Panc1 (cell line): ENCODE measurements around the gene OSTF1.

ENCODE experiments used
- POLR2AphosphoS5 ChIP-seq: IDR thresholded peaks from 2 replicates; pipeline ENCODE4 v1.6.1; 2012; ENCODE audit warnings: mild to moderate bottlenecking, low read depth, low read length, moderate library complexity
- TF ChIP-seq, protein P1 (sequence below): fragments of 450-650 bp; IDR thresholded peaks from 2 replicates; pipeline ENCODE4 v1.5.1; 2017; ENCODE audit warnings: mild to moderate bottlenecking

DNA sequence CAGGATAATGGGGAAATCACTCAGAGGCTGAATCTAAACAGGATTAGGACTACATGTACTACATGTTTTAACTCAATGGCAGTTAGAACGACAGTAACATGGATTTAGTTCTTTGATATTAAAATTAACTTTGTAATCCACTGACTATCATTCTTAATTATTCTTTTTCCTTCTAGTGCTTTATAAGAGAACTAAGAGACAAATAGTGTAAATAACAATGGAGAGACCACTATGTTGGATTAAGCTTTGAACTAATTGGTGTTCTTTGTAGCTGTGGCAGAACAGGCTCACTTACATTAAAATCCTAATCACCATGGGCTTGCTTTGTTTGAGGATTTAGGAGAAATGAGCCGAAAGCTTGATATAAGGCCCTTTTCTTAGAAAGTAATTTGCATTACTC lies 19.1 kb upstream of the OSTF1 start:
- TF ChIP-seq, protein P1, sequence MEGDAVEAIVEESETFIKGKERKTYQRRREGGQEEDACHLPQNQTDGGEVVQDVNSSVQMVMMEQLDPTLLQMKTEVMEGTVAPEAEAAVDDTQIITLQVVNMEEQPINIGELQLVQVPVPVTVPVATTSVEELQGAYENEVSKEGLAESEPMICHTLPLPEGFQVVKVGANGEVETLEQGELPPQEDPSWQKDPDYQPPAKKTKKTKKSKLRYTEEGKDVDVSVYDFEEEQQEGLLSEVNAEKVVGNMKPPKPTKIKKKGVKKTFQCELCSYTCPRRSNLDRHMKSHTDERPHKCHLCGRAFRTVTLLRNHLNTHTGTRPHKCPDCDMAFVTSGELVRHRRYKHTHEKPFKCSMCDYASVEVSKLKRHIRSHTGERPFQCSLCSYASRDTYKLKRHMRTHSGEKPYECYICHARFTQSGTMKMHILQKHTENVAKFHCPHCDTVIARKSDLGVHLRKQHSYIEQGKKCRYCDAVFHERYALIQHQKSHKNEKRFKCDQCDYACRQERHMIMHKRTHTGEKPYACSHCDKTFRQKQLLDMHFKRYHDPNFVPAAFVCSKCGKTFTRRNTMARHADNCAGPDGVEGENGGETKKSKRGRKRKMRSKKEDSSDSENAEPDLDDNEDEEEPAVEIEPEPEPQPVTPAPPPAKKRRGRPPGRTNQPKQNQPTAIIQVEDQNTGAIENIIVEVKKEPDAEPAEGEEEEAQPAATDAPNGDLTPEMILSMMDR, result no peak
- TF ChIP-seq POLR2AphosphoS5, result no peak
